ENCODE measurements around the gene BCOR.

The BCOR gene

GRCh38 chrX:40111868-40112267 lies 14.1 kb upstream of the BCOR start:
- DNase-seq: no peak

GRCh38 chrX:40109288-40110008 lies 11.7 kb upstream of the BCOR start:
- peak; percentile 68 for DNase-seq

- DNase-seq: peak; percentile 71
Measured at GRCh38 chrX:40108959-40109287, 11.2 kb upstream of the BCOR start.

GRCh38 chrX:40108162-40108958 lies 10.6 kb upstream of the BCOR start:
- DNase-seq: no peak

GRCh38 chrX:40107291-40108161 lies 9.8 kb upstream of the BCOR start:
- DNase-seq: peak; percentile 86

- DNase-seq: peak; percentile 20
Measured at GRCh38 chrX:40106676-40107290, 9.0 kb upstream of the BCOR start.

- DNase-seq: peak; percentile 62
Measured at GRCh38 chrX:40105835-40106675, 8.3 kb upstream of the BCOR start.

- peak; percentile 35 for DNase-seq
Measured at GRCh38 chrX:40104985-40105834, 7.5 kb upstream of the BCOR start.

- peak; percentile 41 for DNase-seq
Measured at GRCh38 chrX:40104630-40104984, 6.8 kb upstream of the BCOR start.

- peak; percentile 41 for DNase-seq
Measured at GRCh38 chrX:40103565-40104323, 6.0 kb upstream of the BCOR start.

- DNase-seq: no peak
Measured at GRCh38 chrX:40102393-40103381, 4.9 kb upstream of the BCOR start.

GRCh38 chrX:40101430-40101802 lies 3.7 kb upstream of the BCOR start:
- no peak for DNase-seq

GRCh38 chrX:40100537-40101429 lies 3.0 kb upstream of the BCOR start:
- DNase-seq: no peak

- peak; percentile 50 for DNase-seq
Measured at GRCh38 chrX:40100141-40100536, 2.4 kb upstream of the BCOR start.

GRCh38 chrX:40099055-40099958 lies 1.5 kb upstream of the BCOR start:
- DNase-seq: peak; percentile 49

- DNase-seq: peak; percentile 64
Measured at GRCh38 chrX:40098264-40099054, 701 bp upstream of the BCOR start.
